PC-9 (cell line): ENCODE measurements around the gene TRIB2. TPM values are rescaled to one million over a fixed set of nuclear protein-coding genes. Genes with fewer than 3 reads are reported as not detected.

Experiments used
- BruUV-seq: library from RNA; stranded (reverse); fragments of 400-500 nt; replicated peaks from 2 replicates; lab custom pipeline; 2021; lab: Mats Ljungman, UMichigan
- CTCF ChIA-PET: fragments of 300-600 bp; sonication (Branson Sonifier 250); formaldehyde crosslinking; loops from one replicate; lab custom pipeline; 2022; ENCODE audit warnings: antibody characterized with exemption; lab: Charles Lee
- POLR2A ChIA-PET: fragments of 300-600 bp; sonication (Branson Sonifier 250); formaldehyde crosslinking; loops from one replicate; lab custom pipeline; 2022; ENCODE audit warnings: antibody characterized with exemption; ENCODE audit not compliant: unreplicated experiment; lab: Charles Lee
- DNase-seq, 2 experiments: peaks; one replicate each; pipeline versions ENCODE4 v3.0.0 to v3.0.0-alpha.2; 2015 to 2022; ENCODE audit warnings: mixed read lengths in 1 of 2
- H2AFZ ChIP-seq: fragments of 200-600 bp; sonication (generic); 2 replicates; pipeline ENCODE4 v1.8.1; 2017; ENCODE audit warnings: antibody characterized with exemption
- H3F3A ChIP-seq: fragments of 200-600 bp; sonication (generic); 2 replicates; pipeline ENCODE4 v1.8.1; 2017; ENCODE audit warnings: antibody characterized with exemption, mild to moderate bottlenecking, low read depth; ENCODE audit not compliant: insufficient read depth
- H3K27ac ChIP-seq: fragments of 200-600 bp; sonication (generic); 2 replicates; pipeline ENCODE4 v1.6.1; 2016; ENCODE audit warnings: mixed run types
- H3K27me3 ChIP-seq: fragments of 200-600 bp; sonication (generic); 2 replicates; pipeline ENCODE4 v1.6.1; 2016; ENCODE audit warnings: low read depth, mixed run types; ENCODE audit not compliant: insufficient read depth
- H3K36me3 ChIP-seq: fragments of 200-600 bp; sonication (generic); 2 replicates; pipeline ENCODE4 v1.6.1; 2016; ENCODE audit warnings: low read depth, mixed run types
- H3K4me1 ChIP-seq: fragments of 200-600 bp; sonication (generic); replicated peaks from 2 replicates; pipeline ENCODE4 v1.6.1; 2016; ENCODE audit warnings: mixed run types; ENCODE audit not compliant: insufficient read depth
- H3K4me2 ChIP-seq: fragments of 200-600 bp; sonication (generic); 2 replicates; pipeline ENCODE4 v1.6.1; 2017; ENCODE audit warnings: mixed run types
- H3K4me3 ChIP-seq: fragments of 200-600 bp; sonication (generic); 2 replicates; pipeline ENCODE4 v1.6.1; 2016; ENCODE audit warnings: mixed run types
- H3K79me2 ChIP-seq: fragments of 200-600 bp; sonication (generic); 2 replicates; pipeline ENCODE4 v1.6.1; 2017; ENCODE audit warnings: low read depth, mixed run types
- H3K9me2 ChIP-seq: fragments of 200-600 bp; sonication (generic); 2 replicates; pipeline ENCODE4 v1.8.1; 2017; ENCODE audit warnings: mild to moderate bottlenecking; ENCODE audit not compliant: insufficient read depth
- H3K9me3 ChIP-seq: fragments of 200-600 bp; sonication (generic); 2 replicates; pipeline ENCODE4 v1.8.1; 2016; ENCODE audit warnings: low read depth; ENCODE audit not compliant: insufficient read depth
- H4K20me1 ChIP-seq: fragments of 200-600 bp; sonication (generic); 2 replicates; pipeline ENCODE4 v1.8.1; 2017; ENCODE audit not compliant: insufficient read depth
- CTCF ChIP-seq: fragments of 200-600 bp; sonication (generic); conservative IDR thresholded peaks from 2 replicates; pipeline ENCODE4 v1.6.1; 2017; ENCODE audit warnings: mixed run types, antibody characterized with exemption, mild to moderate bottlenecking, moderate library complexity
- EZH2 ChIP-seq: fragments of 200-600 bp; sonication (generic); IDR thresholded peaks from 2 replicates; pipeline ENCODE4 v1.8.0; 2017; ENCODE audit warnings: antibody characterized with exemption, low read depth
- intact Hi-C: fragments of 100-400 bp; cut with micrococcal nuclease; formaldehyde crosslinking; loops from one replicate; pipeline ENCODE4 v1.10.0; 2022; ENCODE audit not compliant: unreplicated experiment
- total RNA-seq: library from RNA; stranded (reverse); gene quantifications from 2 replicates; pipeline ENCODE4 v1.2.3, GENCODE V29; 2021

TRIB2 gene
- total RNA-seq, 1 experiment from 2014 or later: 18.9 TPM

DNA sequence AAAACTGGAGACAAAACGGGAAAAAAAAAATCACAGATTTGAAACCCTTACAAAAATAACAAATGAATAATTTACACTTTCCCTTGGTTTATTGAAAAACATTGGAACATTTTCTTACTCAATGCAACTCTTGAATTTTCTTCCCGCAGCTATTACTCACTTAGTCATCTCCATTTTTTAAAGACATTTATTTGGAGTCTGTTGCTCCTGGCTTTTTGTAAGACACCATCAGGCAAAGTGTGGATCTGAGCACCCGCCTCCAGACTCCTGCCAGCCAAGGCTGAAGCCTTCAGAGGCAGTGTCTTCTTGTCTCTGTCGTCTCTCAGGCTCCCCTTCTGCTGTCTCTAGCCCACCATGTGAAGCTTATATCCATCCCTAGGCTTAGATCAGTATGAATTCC is 46.2 kb downstream of the TRIB2 start:
- intact Hi-C loops: no loop called here
- TF ChIP-seq CTCF (no peak), EZH2 (no peak)
- no peaks in the 10 kb centered on the region for H3K9me2 ChIP-seq
- no TSS peak for BruUV-seq
- H3K27me3 ChIP-seq: no peaks in the 10 kb centered on the region
- H3K79me2 ChIP-seq: no peaks in the 10 kb centered on the region
- no peak overlapping the region for H2AFZ ChIP-seq
- H3K9me3 ChIP-seq: peaks cover 10% of the 10 kb centered on the region; the same call in 1 of the 2 replicates
- no peak overlapping the region for H3K27ac ChIP-seq
- ChIA-PET CTCF (no interaction called here), POLR2A (no interaction called here)
- H3K4me3 ChIP-seq: no peak overlapping the region
- H3K4me2 ChIP-seq: no peak overlapping the region
- no peak for DNase-seq
- no peaks in the 10 kb centered on the region for H3K36me3 ChIP-seq
- peaks cover 18% of the 10 kb centered on the region; the same call in 1 of the 2 replicates for H3F3A ChIP-seq
- H4K20me1 ChIP-seq: no peaks in the 10 kb centered on the region
- peaks cover 19% of the 10 kb centered on the region for H3K4me1 ChIP-seq

DNA sequence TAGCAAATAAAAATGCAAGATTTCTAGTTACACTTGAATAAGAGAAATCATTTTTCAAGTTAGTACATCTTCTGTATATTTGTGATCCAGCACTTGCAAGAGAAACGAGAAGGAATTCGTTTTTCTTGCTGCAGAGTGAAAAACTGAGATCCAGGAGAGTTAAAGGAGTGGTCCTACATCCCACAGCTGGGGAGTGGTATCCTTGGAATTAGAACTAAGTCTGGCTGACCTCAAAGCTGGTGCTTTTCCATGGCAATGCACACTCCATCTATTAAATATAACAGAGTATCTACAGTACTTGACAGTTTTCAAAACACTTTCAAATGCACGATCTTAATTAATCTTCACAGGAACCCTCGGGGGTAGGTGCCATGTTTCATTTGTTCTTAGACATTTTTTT is 46.8 kb downstream of the TRIB2 start:
- TF ChIP-seq EZH2: no peak
- TF ChIP-seq CTCF: no peak
- H3K9me2 ChIP-seq: no peaks in the 10 kb centered on the region
- intact Hi-C loops: no loop called here
- no peak for DNase-seq
- ChIA-PET POLR2A (no interaction called here), CTCF (no interaction called here)
- H2AFZ ChIP-seq: no peak overlapping the region
- H3K27ac ChIP-seq: no peak overlapping the region
- H3K79me2 ChIP-seq: no peaks in the 10 kb centered on the region
- no peak overlapping the region for H3K4me2 ChIP-seq
- H3F3A ChIP-seq: peaks cover 14% of the 10 kb centered on the region; the same call in 1 of the 2 replicates
- no peaks in the 10 kb centered on the region for H3K27me3 ChIP-seq
- BruUV-seq: no TSS peak
- H3K9me3 ChIP-seq: peaks cover 10% of the 10 kb centered on the region; the same call in 1 of the 2 replicates
- H3K36me3 ChIP-seq: no peaks in the 10 kb centered on the region
- peaks cover 16% of the 10 kb centered on the region for H3K4me1 ChIP-seq
- no peak overlapping the region for H3K4me3 ChIP-seq
- H4K20me1 ChIP-seq: no peaks in the 10 kb centered on the region

GRCh38 chr2:12764075-12764730 is 47.5 kb downstream of the TRIB2 start:
- H4K20me1 ChIP-seq: no peaks in the 10 kb centered on the region
- peaks cover 7% of the 10 kb centered on the region; the same call in 1 of the 2 replicates for H3F3A ChIP-seq
- ChIA-PET CTCF (no interaction called here), POLR2A (no interaction called here)
- DNase-seq: no peak
- H3K4me1 ChIP-seq: peaks cover 9% of the 10 kb centered on the region
- no peaks in the 10 kb centered on the region for H3K9me2 ChIP-seq
- no peak overlapping the region for H3K27ac ChIP-seq
- H3K4me2 ChIP-seq: no peak overlapping the region
- TF ChIP-seq EZH2 (no peak), CTCF (no peak)
- no peaks in the 10 kb centered on the region for H3K36me3 ChIP-seq
- H3K4me3 ChIP-seq: no peak overlapping the region
- intact Hi-C loops: no loop called here
- H3K27me3 ChIP-seq: no peaks in the 10 kb centered on the region
- H3K79me2 ChIP-seq: no peaks in the 10 kb centered on the region
- no peak overlapping the region for H2AFZ ChIP-seq
- BruUV-seq: no TSS peak
- peaks cover 10% of the 10 kb centered on the region; the same call in 1 of the 2 replicates for H3K9me3 ChIP-seq
